Stimulated activated CD8-positive, alpha-beta memory T cell treated with anti-CD3 and anti-CD28 coated beads, Interleukin-15, amount 100 ng/mL, for 4 hours (primary cell): ENCODE measurements around the gene CERKL.
"Not testable (repeated sequence)": the region's sequence is repeated elsewhere in the genome, so short reads cannot be mapped to it uniquely, and the experiment has no call there.

Experiments
- DNase-seq, 2 donors: peaks; one replicate each; pipeline ENCODE4 v3.0.0-alpha.2; 2020; ENCODE audit warnings: low read depth in 2 of 2

The CERKL gene

GRCh38 chr2:181656450-181657291, at the start of gene CERKL:
Gene CERKL, minus strand, starts transcription at chr2:181657105. Its CDS starts 99 bp downstream, at chr2:181657006.
- no peak for DNase-seq

- DNase-seq = not testable (repeated sequence)
These were observed 45.6 kb upstream of the CERKL start for GRCh38 chr2:181702519-181702918.

GRCh38 chr2:181698223-181698622, 41.3 kb upstream of the CERKL start:
- DNase-seq = no peak

- DNase-seq = no peak
These were observed 40.7 kb upstream of the CERKL start for GRCh38 chr2:181697571-181697970.

GRCh38 chr2:181697126-181697525, 40.2 kb upstream of the CERKL start:
- DNase-seq = no peak

GRCh38 chr2:181694271-181694670, 37.4 kb upstream of the CERKL start:
- no peak for DNase-seq

GRCh38 chr2:181690860-181691259, 34.0 kb upstream of the CERKL start:
- DNase-seq = no peak

- no peak for DNase-seq
These were observed 29.8 kb upstream of the CERKL start for GRCh38 chr2:181686576-181687185.

GRCh38 chr2:181685150-181685688, 28.3 kb upstream of the CERKL start:
- DNase-seq = no peak

- DNase-seq = no peak
These were observed 27.7 kb upstream of the CERKL start for GRCh38 chr2:181684454-181685149.

GRCh38 chr2:181683518-181684453, 26.9 kb upstream of the CERKL start:
- DNase-seq = no peak

- DNase-seq = no peak
These were observed 26.1 kb upstream of the CERKL start for GRCh38 chr2:181682795-181683517.

- DNase-seq = no peak
These were observed 25.3 kb upstream of the CERKL start for GRCh38 chr2:181682026-181682789.

GRCh38 chr2:181680937-181681811, 24.3 kb upstream of the CERKL start:
- no peak for DNase-seq

GRCh38 chr2:181680055-181680936, 23.4 kb upstream of the CERKL start, which contains the start of gene NEUROD1:
Gene NEUROD1, minus strand, starts transcription at chr2:181680517. Its CDS starts 1,657 bp downstream, at chr2:181678860.
- DNase-seq = no peak

- no peak for DNase-seq
These were observed 22.7 kb upstream of the CERKL start for GRCh38 chr2:181679544-181679979.

- DNase-seq = no peak
These were observed 22.1 kb upstream of the CERKL start for GRCh38 chr2:181678861-181679543.
